Stimulated activated CD8-positive, alpha-beta memory T cell treated with anti-CD3 and anti-CD28 coated beads, Interleukin-15, amount 100 ng/mL, for 48 hours (primary cell): ENCODE results near the gene SELL.
"Not testable (repeated sequence)": the region's sequence is repeated elsewhere in the genome, so short reads cannot be mapped to it uniquely, and the experiment has no call there.

ENCODE experiments used
- DNase-seq, 2 donors: peaks; one replicate each; pipeline ENCODE4 v3.0.0-alpha.2; 2020; ENCODE audit warnings: low read depth in 2 of 2

The SELL gene

GRCh38 chr1:169667699-169668596 lies 43.5 kb downstream of the SELL start:
- not testable (repeated sequence) for DNase-seq

DNA sequence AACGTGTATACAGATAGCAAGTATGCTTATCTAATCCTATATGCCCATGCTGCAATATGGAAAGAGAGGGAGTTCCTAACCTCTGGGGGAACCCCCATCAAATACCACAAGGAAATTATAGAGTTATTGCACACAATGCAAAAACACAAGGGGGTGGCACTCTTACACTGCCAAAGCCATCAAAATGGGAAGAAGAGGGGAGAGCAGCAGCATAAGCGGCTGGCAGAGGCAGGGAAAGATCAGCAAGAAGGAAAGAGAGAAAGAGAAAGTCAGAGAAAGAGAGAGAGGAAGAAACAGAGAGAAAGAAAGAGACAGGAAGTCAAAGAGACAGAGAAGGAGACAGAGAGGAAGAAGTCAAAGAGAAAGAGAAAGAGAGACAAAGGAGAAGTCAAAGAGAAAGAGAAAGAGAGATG lies 44.2 kb downstream of the SELL start:
- not testable (repeated sequence) for DNase-seq

DNA sequence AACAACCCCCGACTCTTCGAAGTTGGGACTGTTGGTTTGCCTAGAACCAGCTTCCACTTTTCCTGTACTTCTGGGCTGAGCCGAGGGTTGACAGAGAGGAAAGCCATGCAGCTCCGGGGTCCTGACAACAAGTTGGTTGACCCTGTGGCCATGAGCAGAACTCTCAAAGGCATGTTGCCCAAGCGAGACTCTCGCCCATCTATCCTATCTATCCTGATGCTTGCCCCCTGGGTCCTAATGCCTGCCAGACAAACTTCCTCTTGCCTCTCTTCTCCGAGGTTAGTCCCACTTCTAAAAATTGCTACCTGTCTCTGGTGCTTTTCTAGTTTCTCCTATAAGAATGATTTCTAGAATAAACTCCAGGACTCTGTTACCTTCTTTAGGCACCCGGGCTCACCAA lies 48.7 kb downstream of the SELL start:
- DNase-seq = not testable (repeated sequence)

DNA sequence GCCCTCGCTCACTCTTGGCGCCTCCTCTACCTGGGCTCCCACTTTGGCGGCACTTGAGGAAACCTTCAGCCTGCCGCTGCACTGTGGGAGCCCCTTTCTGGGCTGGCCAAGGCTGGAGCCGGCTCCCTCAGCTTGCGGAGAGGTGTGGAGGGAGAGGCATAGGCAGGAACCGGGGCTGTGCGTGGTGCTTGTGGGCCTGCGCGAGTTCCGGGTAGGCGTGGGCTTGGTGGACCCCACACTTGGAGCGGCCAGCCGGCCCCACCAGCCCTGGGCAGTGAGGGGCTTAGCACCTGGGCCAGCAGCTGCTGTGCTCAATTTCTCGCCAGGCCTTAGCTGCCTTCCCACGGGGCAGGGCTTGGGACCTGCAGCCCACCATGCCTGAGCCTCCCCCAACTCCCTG lies 50.4 kb downstream of the SELL start:
- not testable (repeated sequence) for DNase-seq

DNA sequence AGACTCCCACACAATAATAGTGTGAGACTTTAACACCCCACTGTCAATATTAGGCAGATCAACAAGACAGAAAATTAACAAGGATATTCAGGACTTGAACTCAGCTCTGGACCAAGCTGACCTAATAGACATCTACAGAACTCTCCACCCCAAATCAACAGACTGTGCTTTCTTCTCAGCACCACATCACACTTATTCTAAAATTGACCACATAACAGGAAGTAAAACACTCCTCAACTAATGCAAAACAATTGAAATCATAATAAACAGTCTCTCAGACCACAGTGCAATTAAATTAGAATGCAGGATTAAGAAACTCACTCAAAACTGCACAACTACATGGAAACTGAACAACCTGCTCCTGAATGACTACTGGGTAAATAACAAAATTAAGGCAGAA lies 52.6 kb downstream of the SELL start:
- DNase-seq = not testable (repeated sequence)

DNA sequence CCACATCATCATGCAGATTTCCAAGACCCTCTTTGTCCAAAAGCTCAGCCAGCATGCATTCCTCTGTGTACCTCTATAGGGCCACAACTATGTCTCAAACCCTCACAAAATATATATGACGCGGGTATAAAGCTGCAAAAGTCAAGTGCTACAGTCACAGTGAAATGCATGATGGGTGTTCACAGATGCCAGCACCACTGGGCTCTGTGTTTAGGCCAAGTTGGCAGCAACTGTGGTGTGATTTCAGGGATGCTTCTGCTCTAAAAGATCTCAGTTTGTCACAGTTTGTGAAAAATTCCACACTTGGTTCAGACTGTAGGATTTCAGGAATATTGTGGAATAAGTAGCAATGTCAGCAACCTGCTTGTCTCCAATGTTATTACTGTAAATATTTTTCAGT lies 57.5 kb downstream of the SELL start:
- no peak for DNase-seq

DNA sequence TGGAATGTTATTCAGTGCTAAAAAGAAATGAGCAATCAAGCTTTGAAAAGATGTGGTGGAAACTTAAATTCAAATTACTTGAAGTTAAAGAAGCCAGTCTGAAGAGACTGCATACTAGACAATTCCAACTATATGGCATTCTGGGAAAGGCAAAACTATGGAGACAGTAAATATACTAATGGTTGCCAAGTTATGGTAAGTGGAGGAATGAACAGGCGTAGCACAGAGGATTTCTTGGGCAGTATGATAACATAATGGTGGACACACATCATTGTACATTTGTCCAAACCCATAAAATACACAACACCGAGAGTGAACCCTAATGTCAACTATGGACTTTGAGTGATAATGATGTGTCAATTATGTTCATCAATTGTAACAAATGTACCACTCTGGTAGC lies 60.4 kb downstream of the SELL start:
- DNase-seq = no peak

DNA sequence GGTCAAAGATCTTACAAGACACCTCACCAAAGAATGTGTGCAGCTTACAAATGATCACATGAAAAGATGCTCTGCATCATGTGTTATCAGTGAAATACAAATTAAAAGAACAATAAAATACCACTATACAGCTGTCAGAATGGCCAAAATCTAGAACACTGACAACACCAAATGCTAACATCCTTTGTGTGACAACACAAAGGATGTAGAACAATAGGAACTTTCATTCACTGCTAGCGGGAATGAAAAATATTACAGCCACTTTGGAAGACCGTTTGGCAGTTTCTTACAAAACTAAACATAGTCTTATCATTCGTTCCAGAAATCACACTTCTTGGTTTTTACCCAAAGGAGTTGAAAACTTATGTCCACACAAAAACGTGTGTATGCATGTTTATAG lies 60.9 kb downstream of the SELL start:
- DNase-seq = no peak

GRCh38 chr1:169648709-169649108 lies 62.7 kb downstream of the SELL start:
- DNase-seq = no peak

- DNase-seq = no peak
These were observed 63.2 kb downstream of the SELL start for GRCh38 chr1:169648187-169648586.

- DNase-seq = no peak
These were observed 63.9 kb downstream of the SELL start for GRCh38 chr1:169647512-169647911.

DNA sequence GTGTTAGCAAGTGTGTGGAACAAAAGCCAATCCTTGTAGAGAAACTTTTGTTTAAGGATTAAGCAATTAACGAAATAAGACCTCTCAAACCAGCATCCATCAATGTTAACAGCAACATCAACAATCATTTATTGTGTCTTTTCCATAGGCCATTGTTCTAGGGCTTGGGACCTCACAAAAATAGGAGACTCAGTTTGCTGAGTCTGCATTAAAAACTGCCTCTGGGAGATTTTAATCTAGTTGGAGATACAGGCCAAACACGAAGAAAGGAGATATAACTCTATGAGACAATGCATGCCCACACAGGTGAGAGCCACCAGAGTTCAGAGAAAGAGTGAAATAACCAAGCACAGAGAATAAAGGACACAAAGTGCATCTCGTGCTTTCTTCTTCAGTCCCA lies 67.1 kb downstream of the SELL start:
- no peak for DNase-seq
